GM19452 (cell line): ENCODE results near the gene SOX18.
"Not testable (repeated sequence)": the region's sequence is repeated elsewhere in the genome, so short reads cannot be mapped to it uniquely, and the experiment has no call there.

Experiments used
- ATAC-seq: cut with Tn5 transposase; IDR thresholded peaks from one replicate; pipeline ENCODE4 v1.9.1; 2021; ENCODE audit not compliant: unreplicated experiment

Gene SOX18

DNA sequence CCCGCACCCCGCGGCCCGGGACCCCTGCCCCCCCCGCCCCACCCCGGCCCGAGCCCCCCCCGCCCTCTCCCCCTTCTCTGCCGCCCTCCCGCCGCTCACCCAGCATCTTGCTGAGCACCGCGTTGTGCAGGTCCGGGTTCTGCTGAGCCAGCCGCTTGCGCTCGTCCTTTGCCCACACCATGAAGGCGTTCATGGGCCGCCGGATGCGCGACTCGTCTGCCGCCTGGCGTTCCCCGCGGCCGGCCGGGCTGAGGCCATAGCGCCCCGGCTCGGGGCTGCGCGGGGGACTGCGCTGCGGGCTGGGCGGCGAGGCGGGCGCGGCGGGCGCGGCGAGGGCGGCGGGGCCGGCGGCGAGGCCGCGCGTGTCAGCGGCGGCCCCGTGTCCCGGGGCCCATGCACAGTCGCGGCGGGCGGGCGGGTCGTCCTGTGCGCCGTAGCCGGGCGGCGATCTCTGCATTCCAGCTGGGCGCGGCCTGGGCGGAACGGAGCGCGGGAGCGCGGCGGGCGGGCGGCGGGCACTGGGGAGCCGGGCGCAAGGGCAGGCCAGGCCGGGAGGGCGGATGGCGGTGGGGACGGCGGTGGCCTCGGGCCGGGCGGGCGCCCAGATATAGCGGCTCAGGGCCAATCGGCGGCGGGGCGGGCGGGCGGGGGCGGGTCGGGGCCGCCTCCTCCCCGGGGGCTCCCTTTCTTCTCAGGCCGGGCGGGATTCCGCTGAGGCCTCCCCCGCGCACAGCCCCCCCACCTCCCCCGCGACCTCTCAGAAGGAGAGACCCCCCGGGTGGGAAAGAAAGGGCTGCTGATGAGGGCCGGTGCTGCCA, at the start of gene SOX18:
Gene SOX18 (minus strand): TSS at position 580 of the 818 bp plus-strand sequence. CDS start 123 bp downstream, at position 457.
- ATAC-seq = no peak

DNA sequence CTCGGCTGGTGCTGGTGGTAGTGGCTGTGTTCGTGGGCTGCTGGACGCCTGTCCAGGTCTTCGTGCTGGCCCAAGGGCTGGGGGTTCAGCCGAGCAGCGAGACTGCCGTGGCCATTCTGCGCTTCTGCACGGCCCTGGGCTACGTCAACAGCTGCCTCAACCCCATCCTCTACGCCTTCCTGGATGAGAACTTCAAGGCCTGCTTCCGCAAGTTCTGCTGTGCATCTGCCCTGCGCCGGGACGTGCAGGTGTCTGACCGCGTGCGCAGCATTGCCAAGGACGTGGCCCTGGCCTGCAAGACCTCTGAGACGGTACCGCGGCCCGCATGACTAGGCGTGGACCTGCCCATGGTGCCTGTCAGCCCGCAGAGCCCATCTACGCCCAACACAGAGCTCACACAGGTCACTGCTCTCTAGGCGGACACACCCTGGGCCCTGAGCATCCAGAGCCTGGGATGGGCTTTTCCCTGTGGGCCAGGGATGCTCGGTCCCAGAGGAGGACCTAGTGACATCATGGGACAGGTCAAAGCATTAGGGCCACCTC, 49.1 kb upstream of the SOX18 start:
- no peak for ATAC-seq

GRCh38 chr20:64096535-64096934, 47.1 kb upstream of the SOX18 start:
- ATAC-seq = no peak

DNA sequence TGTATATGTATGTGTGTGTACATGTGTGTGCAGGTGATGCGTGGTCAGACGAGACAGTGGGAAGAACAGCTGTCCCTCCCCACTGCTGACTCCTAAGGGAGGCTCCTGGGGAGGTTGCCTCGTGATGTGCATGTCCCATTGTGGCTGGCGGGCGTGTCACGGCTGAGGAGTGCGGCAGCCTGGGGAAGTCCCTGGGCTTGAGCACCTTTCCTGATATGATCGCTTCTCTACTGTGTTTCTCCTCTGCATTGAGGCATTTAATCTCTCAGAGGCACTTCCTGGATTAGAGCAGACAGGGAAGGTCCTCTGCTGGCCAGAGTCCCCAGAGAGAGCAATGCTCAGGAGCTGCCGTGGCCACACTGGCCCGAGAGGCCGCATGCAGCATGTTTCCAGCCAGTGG, 46.5 kb upstream of the SOX18 start:
- no peak for ATAC-seq

GRCh38 chr20:64095455-64095854, 46.0 kb upstream of the SOX18 start:
- ATAC-seq = no peak

DNA sequence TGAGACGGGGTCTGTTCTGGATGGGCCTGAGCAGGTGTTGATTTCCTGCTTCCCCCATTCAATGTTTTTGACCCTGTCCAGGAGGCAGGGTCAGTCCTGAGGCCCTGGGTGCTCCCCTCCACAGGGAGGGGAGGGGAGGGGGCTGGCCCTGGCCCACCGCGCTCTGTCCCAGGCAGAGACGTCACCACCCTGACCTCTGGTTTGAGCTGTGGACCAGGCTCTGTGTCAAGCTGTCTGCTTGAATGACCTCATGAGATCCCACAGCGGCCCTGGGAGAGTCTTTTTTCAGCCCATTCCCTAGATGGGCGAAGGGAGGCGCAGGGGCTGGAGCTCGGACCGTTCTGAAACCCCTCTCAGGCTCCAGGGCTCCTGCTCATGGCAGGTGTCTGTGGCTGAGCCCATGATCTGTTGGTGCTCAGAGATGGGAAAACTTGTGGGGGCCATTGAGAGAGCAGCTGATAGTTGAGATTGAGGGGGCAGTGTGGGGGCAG, 43.6 kb upstream of the SOX18 start:
- ATAC-seq = no peak

DNA sequence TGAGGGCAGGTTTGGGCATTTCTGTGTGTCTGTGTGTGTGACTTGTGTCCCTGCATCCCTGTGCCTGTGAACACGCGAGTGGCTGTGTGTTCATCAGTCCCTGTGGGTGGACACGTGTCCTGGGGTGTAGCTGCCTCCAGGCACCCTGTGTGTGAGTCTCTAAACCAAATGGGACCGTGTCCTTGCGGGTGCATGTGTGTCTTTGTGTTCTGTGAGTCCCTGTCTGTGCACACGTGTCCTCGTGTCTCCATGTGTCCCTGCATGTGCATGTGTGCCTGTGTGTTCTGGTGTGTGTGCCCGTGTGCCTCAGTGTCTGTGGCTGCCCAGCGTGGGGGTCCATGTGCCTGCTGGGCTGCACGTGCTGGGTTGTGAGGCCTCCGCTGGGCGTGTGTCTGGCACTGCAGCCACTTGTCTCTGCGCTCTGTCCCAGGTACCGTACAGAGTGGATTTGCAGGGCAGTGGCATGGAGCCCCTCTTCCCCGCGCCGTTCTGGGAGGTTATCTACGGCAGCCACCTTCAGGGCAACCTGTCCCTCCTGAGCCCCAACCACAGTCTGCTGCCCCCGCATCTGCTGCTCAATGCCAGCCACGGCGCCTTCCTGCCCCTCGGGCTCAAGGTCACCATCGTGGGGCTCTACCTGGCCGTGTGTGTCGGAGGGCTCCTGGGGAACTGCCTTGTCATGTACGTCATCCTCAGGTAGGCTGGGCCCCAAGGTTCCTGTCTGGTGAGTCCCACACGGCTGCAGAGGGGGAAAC, 43.0 kb upstream of the SOX18 start:
- no peak for ATAC-seq

DNA sequence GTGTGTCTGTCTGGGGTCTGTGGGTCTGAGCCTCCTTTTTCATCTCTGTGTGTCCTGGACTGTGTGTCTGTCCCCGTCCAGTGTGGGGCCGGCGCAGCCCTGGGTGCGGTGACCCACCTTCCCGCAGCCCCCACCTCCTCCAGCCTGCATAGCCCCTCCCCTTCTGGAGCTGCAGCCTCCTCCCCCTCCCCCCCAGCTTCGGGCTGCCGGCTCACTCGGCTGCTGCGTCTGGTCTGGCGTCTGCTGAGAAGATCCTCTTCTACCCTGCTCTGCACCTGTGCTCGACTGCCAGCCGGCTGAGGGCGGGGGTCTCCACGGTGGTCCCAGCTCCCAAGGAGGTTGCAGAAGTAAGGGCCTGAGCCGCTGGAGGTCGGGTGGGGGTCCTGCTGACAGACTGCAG, 42.3 kb upstream of the SOX18 start:
- no peak for ATAC-seq

DNA sequence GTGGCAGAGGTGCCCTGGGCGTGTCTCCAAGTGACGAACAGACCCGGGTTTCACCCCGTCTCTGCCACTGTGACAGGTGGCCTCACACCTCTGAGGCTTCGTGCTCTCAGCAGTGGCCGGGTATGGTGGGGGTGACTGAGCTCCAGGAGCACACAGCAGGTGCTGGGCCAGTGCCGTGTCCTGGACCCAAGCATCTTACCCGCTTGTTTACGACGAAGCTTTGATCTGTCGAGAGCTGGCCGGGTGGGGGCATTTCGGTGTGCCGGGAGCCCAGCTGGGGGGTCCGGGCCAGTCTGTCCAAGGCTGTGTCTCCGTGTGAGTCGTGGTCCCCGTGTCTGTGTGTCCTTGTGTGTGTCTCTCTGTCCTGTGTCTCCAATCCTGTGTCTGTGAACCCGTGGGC, 41.9 kb upstream of the SOX18 start:
- ATAC-seq = no peak

GRCh38 chr20:64090165-64090564, 40.7 kb upstream of the SOX18 start:
- ATAC-seq = no peak

- not testable (repeated sequence) for ATAC-seq
Observed at GRCh38 chr20:64088586-64088985, 39.1 kb upstream of the SOX18 start.

DNA sequence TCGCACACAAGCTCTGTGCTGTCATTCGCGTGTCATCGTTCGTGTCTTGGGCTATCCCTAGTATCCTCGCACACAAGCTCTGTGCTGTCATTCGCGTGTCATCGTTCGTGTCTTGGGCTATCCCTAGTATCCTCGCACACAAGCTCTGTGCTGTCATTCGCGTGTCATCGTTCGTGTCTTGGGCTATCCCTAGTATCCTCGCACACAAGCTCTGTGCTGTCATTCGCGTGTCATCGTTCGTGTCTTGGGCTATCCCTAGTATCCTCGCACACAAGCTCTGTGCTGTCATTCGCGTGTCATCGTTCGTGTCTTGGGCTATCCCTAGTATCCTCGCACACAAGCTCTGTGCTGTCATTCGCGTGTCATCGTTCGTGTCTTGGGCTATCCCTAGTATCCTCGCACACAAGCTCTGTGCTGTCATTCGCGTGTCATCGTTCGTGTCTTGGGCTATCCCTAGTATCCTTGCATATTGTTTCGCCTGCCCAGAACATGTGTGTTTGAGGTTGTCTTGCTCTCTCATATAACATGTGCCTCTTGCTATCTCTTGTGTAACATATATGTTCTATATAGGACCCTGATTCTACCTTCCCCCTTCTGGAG, 37.9 kb upstream of the SOX18 start:
- ATAC-seq = not testable (repeated sequence)

DNA sequence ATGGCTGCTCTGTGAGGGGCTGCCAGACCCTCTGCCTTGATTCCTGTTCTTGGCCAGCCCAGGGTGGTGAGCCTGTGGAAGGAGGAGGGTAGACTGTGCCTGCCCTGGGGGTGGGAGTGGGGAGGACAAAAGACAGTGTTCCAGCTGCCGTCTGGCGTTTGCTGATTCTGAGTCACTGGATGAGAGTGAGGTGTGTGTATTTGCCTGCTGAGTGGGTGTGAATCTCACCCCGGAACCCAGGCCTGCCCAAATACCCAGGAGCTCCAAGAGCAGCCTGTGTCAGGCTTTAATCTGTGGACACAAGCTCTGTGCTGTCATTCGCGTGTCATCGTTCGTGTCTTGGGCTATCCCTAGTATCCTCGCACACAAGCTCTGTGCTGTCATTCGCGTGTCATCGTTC, 37.4 kb upstream of the SOX18 start:
- ATAC-seq = no peak

DNA sequence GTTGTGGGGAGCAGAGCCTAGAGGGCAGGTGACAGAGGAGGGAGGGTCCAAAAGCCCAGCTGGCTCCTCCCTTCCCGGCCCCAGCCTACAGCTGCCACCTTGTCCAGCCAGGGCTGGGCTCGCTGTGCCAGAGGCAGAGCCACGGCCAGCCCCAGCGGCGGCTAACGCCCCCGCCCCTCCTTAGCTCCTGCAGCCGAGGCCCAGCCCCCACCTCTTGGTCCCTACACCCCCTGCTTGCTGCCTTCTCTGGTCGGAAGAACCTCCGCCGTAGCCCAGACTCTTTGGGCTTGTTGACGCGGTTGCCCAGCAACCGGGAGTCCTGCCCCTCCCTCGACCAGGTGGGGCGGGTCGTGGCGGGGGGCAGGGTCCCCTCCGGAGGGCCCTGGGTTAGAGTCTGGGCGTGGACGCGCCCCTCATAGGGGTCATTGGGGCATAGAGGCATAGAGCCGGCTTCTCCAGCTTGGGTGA, 35.3 kb upstream of the SOX18 start:
- ATAC-seq = no peak

- no peak for ATAC-seq
Observed at GRCh38 chr20:64083804-64084684, 34.6 kb upstream of the SOX18 start, which contains the start of gene LKAAEAR1. LKAAEAR1 (minus strand) TSS chr20:64084398; CDS start chr20:64084219, 179 bp downstream.

- no peak for ATAC-seq
Observed at GRCh38 chr20:64083378-64083803, 34.0 kb upstream of the SOX18 start.

GRCh38 chr20:64082820-64083377, 33.5 kb upstream of the SOX18 start:
- no peak for ATAC-seq

GRCh38 chr20:64082126-64082731, 32.8 kb upstream of the SOX18 start:
- ATAC-seq = no peak

DNA sequence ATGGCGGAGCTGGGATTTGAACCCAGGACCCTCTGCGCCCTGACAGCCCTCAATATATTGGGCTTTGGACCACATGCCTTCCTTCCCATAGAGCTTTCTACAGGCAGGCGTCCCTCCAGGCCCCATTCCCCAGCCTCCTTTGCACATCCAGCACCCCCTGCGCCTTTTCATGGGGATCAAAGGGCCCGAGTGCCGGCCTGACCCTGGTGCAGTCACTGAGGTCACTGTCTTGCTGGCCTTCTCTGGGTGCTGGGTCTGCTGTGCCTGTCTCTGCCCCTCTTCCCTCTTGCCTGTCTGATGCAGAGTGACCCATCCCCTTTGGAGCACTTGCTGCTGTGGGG, 32.2 kb upstream of the SOX18 start:
- no peak for ATAC-seq
